HG03571 (cell line): ENCODE data around the gene COX8A.

Source experiments
- ATAC-seq: cut with Tn5 transposase; IDR thresholded peaks from one replicate; pipeline ENCODE4 v1.9.1; 2021; ENCODE audit not compliant: unreplicated experiment

The COX8A gene

GRCh38 chr11:64019106-64020037 lies 45.0 kb downstream of the COX8A start:
- no peak for ATAC-seq

GRCh38 chr11:64020976-64021756 lies 46.7 kb downstream of the COX8A start:
- no peak for ATAC-seq

GRCh38 chr11:64021757-64022093 lies 47.3 kb downstream of the COX8A start:
- no peak for ATAC-seq

GRCh38 chr11:64022125-64022784 lies 47.8 kb downstream of the COX8A start:
- no peak for ATAC-seq

- no peak for ATAC-seq
Observed at GRCh38 chr11:64023712-64024710, 49.6 kb downstream of the COX8A start.

- ATAC-seq: no peak
Observed at GRCh38 chr11:64025205-64025604, 50.8 kb downstream of the COX8A start.
